HL-60/S4 (cell line): ENCODE data around the gene WBP11.
"Not testable (repeated sequence)": the region's sequence is repeated elsewhere in the genome, so short reads cannot be mapped to it uniquely, and the experiment has no call there.

Source experiments
- in situ Hi-C: fragments of 300-500 bp; cut with MboI; formaldehyde crosslinking; loops from 2 replicates; pipeline ENCODE4 v1.14.3; 2022; ENCODE audit warnings: low sequenced_read_pairs

Gene WBP11

GRCh38 chr12:14736441-14736840 lies 66.8 kb downstream of the WBP11 start:
- in situ Hi-C loops, result not testable (repeated sequence)
